ENCODE data around the gene MSH3.

- TF ChIP-seq YY1 (IDR thresholded peaks at IDR 0.05; ENCODE audit: insufficient read depth, insufficient read length), result no peak
- TF ChIP-seq SUZ12 (IDR thresholded peaks at IDR 0.05; ENCODE audit: extremely low read depth, insufficient read depth, insufficient read length), result no peak
Measured at GRCh38 chr5:80632700-80633099, 21.8 kb upstream of the MSH3 start.
